Osteocyte (in vitro differentiated cells): ENCODE data around the gene CDH4. TPM values are rescaled to one million over a fixed set of nuclear protein-coding genes. Genes with fewer than 3 reads are reported as not detected.
"Not testable (repeated sequence)": the region's sequence is repeated elsewhere in the genome, so short reads cannot be mapped to it uniquely, and the experiment has no call there.

Source experiments
- DNase-seq: peaks from one replicate; pipeline ENCODE4 v3.0.0; 2021; ENCODE audit warnings: mixed read lengths; ENCODE audit not compliant: unreplicated experiment; ENCODE audit errors: extremely low spot score
- H3K27ac Mint-ChIP-seq: one replicate; pipeline ENCODE4 v1.8.0; 2021; ENCODE audit warnings: mild to moderate bottlenecking, mixed read lengths; ENCODE audit not compliant: unreplicated experiment
- H3K27me3 Mint-ChIP-seq: one replicate; pipeline ENCODE4 v1.8.0; 2021; ENCODE audit warnings: mixed read lengths; ENCODE audit not compliant: unreplicated experiment
- H3K36me3 Mint-ChIP-seq: one replicate; pipeline ENCODE4 v1.8.0; 2021; ENCODE audit warnings: mixed read lengths; ENCODE audit not compliant: unreplicated experiment
- H3K4me1 Mint-ChIP-seq: one replicate; pipeline ENCODE4 v1.8.0; 2021; ENCODE audit warnings: mixed read lengths; ENCODE audit not compliant: unreplicated experiment
- H3K4me3 Mint-ChIP-seq: one replicate; pipeline ENCODE4 v1.8.0; 2021; ENCODE audit warnings: mild to moderate bottlenecking, moderate library complexity, mixed read lengths; ENCODE audit not compliant: unreplicated experiment
- H3K9me3 Mint-ChIP-seq: one replicate; pipeline ENCODE4 v1.8.0; 2021; ENCODE audit warnings: mixed read lengths; ENCODE audit not compliant: unreplicated experiment
- CTCF ChIP-seq: fragments of 200-600 bp; sonication (generic); IDR thresholded peaks from 2 replicates; pipeline ENCODE4 v1.5.0; 2021; ENCODE audit warnings: antibody characterized with exemption, mild to moderate bottlenecking, moderate library complexity
- total RNA-seq: library from RNA; stranded (reverse); gene quantifications from 2 replicates; pipeline ENCODE4 v1.2.1, GENCODE V29; 2021

The CDH4 gene
- total RNA-seq, 1 donor from 2014 or later: 1.3 TPM

DNA sequence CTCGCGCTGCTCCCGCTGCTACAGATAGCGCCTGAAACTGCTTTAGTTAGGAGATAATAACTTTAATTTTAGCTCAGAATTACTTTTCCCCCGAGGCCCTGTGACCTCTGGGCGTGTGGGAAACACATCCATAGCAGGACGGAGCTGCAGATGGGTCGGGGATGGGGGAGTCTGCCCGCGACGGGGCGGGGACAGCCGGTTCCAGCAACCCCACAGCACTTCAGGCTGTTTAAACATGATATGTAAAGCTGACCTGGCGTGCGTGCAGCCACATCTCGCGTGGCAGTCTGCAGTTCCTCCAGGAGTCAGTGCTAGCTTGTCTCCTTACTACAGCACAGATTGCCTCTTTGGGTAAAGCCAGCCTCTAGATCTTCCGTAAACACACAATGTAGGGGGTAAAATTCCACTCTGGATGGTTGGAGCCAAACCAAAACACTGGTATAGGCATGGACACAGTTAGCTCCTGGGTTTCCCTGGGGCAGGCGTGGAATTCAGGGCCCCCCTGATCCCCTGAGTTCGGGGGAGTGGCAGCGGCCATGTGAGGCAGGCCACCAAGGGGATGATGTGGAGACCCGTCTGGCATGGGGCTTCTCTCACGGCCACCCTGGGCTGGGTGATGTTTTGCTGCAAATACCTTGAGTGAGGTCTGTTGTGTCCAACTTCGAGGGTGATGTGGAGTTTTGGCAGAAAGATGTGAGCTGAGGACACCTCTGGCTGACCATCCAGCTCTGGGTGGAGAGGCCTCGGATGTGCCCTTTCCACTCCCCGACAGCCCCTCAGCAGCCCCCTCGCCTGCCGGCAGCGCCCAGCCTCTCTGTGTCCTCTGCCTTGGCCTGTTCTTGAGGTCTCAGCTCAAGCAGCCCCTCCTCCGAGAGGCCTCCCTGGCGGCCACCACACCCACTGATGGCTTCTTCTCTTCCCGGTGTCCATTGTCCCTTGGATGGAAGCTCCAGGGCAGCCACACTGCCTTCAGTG lies 599.2 kb downstream of the CDH4 start:
- H3K4me1 Mint-ChIP-seq: no peaks in the 10 kb centered on the region
- DNase-seq: no peak
- H3K27me3 Mint-ChIP-seq: no peaks in the 10 kb centered on the region
- TF ChIP-seq CTCF: no peak
- H3K9me3 Mint-ChIP-seq: no peaks in the 10 kb centered on the region
- H3K4me3 Mint-ChIP-seq: no peak overlapping the region
- H3K27ac Mint-ChIP-seq: no peak overlapping the region
- no peaks in the 10 kb centered on the region for H3K36me3 Mint-ChIP-seq

- Mint-ChIP-seq H3K4me3 (no peak overlapping the region), H3K27ac (no peak overlapping the region), H3K27me3 (no peaks in the 10 kb centered on the region), H3K4me1 (no peaks in the 10 kb centered on the region), H3K9me3 (no peaks in the 10 kb centered on the region), H3K36me3 (no peaks in the 10 kb centered on the region)
- no peak for DNase-seq
- no peak for TF ChIP-seq CTCF
These were observed 600.4 kb downstream of the CDH4 start for GRCh38 chr20:61852268-61853072.

- Mint-ChIP-seq H3K36me3 (no peaks in the 10 kb centered on the region), H3K4me3 (no peak overlapping the region), H3K27ac (no peak overlapping the region), H3K4me1 (no peaks in the 10 kb centered on the region), H3K9me3 (no peaks in the 10 kb centered on the region), H3K27me3 (no peaks in the 10 kb centered on the region)
- no peak for DNase-seq
- no peak for TF ChIP-seq CTCF
These were observed 601.3 kb downstream of the CDH4 start for GRCh38 chr20:61853073-61854005.

GRCh38 chr20:61854538-61854937 lies 602.5 kb downstream of the CDH4 start:
- H3K4me3 Mint-ChIP-seq, H3K27me3 Mint-ChIP-seq, H3K27ac Mint-ChIP-seq, H3K4me1 Mint-ChIP-seq, DNase-seq, H3K9me3 Mint-ChIP-seq, H3K36me3 Mint-ChIP-seq: not testable (repeated sequence)

DNA sequence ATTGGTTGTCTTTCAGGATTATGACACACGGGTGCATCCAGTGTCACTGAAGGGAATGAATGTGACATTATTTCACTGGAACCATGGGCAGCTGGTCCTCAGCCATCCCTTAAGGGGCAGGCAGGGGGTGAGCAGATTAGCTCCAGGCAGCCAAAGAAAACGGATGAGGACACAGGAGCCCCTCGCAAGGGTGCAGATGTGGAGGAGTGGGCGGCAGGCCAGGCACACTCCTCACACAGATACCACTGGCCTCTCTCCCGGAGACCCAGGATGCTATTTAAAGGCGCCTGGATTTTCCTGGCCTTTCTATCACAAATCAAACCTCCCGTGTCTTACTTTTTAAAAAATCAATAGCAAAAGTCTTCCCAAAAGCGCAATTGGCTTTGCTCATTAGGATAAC lies 603.2 kb downstream of the CDH4 start:
- no peaks in the 10 kb centered on the region for H3K9me3 Mint-ChIP-seq
- DNase-seq: no peak
- no peak overlapping the region for H3K27ac Mint-ChIP-seq
- no peak for TF ChIP-seq CTCF
- H3K27me3 Mint-ChIP-seq: no peaks in the 10 kb centered on the region
- H3K4me3 Mint-ChIP-seq: no peak overlapping the region
- no peaks in the 10 kb centered on the region for H3K36me3 Mint-ChIP-seq
- H3K4me1 Mint-ChIP-seq: no peaks in the 10 kb centered on the region
